PC-9 (cell line): ENCODE measurements around the gene ENPP6.

Experiments used
- CTCF ChIP-seq: fragments of 200-600 bp; sonication (generic); conservative IDR thresholded peaks from 2 replicates; pipeline ENCODE4 v1.6.1; 2017; ENCODE audit warnings: mixed run types, antibody characterized with exemption, mild to moderate bottlenecking, moderate library complexity
- EZH2 ChIP-seq: fragments of 200-600 bp; sonication (generic); IDR thresholded peaks from 2 replicates; pipeline ENCODE4 v1.8.0; 2017; ENCODE audit warnings: antibody characterized with exemption, low read depth

- TF ChIP-seq CTCF, result no peak
- no peak for TF ChIP-seq EZH2
Observed at GRCh38 chr4:184188443-184189400, 29.0 kb downstream of the ENPP6 start.
